WTC11 (cell line): Measurements from ENCODE around the gene TSSC4. TPM values are rescaled to one million over a fixed set of nuclear protein-coding genes. Genes with fewer than 3 reads are reported as not detected.

ENCODE experiments used
- ATAC-seq: fragments of 200-7000 bp; cut with Tn5 transposase; 2 replicates; pipeline ENCODE4 v1.10.0; 2021; ENCODE audit warnings: mild to moderate bottlenecking, moderate library complexity
- CTCF ChIA-PET: fragments of 300-600 bp; sonication (Branson Sonifier 250); formaldehyde crosslinking; loops from one replicate; lab custom pipeline; 2021; ENCODE audit warnings: antibody characterized with exemption; lab: Charles Lee
- POLR2A ChIA-PET: fragments of 350-600 bp; sonication (Branson Sonifier 250); formaldehyde crosslinking; loops from one replicate; lab custom pipeline; 2021; ENCODE audit warnings: antibody characterized with exemption; lab: Charles Lee
- DNase-seq: peaks from one replicate; pipeline ENCODE4 v3.0.0; 2021; ENCODE audit warnings: low spot score
- H3K27ac Mint-ChIP-seq: 2 replicates; pipeline ENCODE4 v1.8.0; 2021; ENCODE audit warnings: mixed read lengths
- H3K27me3 Mint-ChIP-seq: 2 replicates; pipeline ENCODE4 v1.8.0; 2021; ENCODE audit warnings: low read depth, mild to moderate bottlenecking, moderate library complexity, mixed read lengths
- H3K36me3 Mint-ChIP-seq: 2 replicates; pipeline ENCODE4 v1.8.0; 2021; ENCODE audit warnings: mixed read lengths
- H3K4me1 Mint-ChIP-seq: 2 replicates; pipeline ENCODE4 v1.8.0; 2022; ENCODE audit warnings: mixed read lengths
- H3K4me3 Mint-ChIP-seq: 2 replicates; pipeline ENCODE4 v1.8.0; 2021; ENCODE audit warnings: mild to moderate bottlenecking, moderate library complexity, mixed read lengths
- H3K9me3 Mint-ChIP-seq: 2 replicates; pipeline ENCODE4 v1.8.0; 2021; ENCODE audit warnings: mixed read lengths
- GABPB1 ChIP-seq: sonication (generic); formaldehyde crosslinking; IDR thresholded peaks from 2 replicates; pipeline ENCODE4 v1.8.1; 2023; ENCODE audit warnings: mild to moderate bottlenecking, missing genetic modification reagents
- JUN ChIP-seq: sonication (generic); formaldehyde crosslinking; IDR thresholded peaks from 2 replicates; pipeline ENCODE4 v1.8.0; 2023; ENCODE audit warnings: mild to moderate bottlenecking, missing genetic modification reagents
- KAT7 ChIP-seq: sonication (generic); formaldehyde crosslinking; IDR thresholded peaks from 2 replicates; pipeline ENCODE4 v1.8.1; 2023; ENCODE audit warnings: missing genetic modification reagents, mild to moderate bottlenecking, borderline replicate concordance
- MXD4 ChIP-seq: fragments of 250-450 bp; sonication (Bioruptor Pico); IDR thresholded peaks from 2 replicates; pipeline ENCODE4 v1.8.0; 2021; ENCODE audit warnings: mild to moderate bottlenecking, moderate library complexity, borderline replicate concordance
- NFATC4 ChIP-seq: fragments of 250-450 bp; sonication (Bioruptor Pico); IDR thresholded peaks from 2 replicates; pipeline ENCODE4 v1.9.0; 2021; ENCODE audit warnings: mild to moderate bottlenecking
- NR2C2 ChIP-seq: sonication (generic); formaldehyde crosslinking; IDR thresholded peaks from 2 replicates; pipeline ENCODE4 v1.8.0; 2022; ENCODE audit warnings: mild to moderate bottlenecking, missing genetic modification reagents
- RELA ChIP-seq: sonication (generic); formaldehyde crosslinking; IDR thresholded peaks from 2 replicates; pipeline ENCODE4 v1.8.1; 2022; ENCODE audit warnings: missing genetic modification reagents, mild to moderate bottlenecking, borderline replicate concordance
- TEAD1 ChIP-seq: sonication (generic); formaldehyde crosslinking; IDR thresholded peaks from 2 replicates; pipeline ENCODE4 v1.8.0; 2022; ENCODE audit warnings: mild to moderate bottlenecking, missing genetic modification reagents
- ZNF317 ChIP-seq: sonication (generic); formaldehyde crosslinking; IDR thresholded peaks from 2 replicates; pipeline ENCODE4 v1.8.1; 2023; ENCODE audit warnings: low read depth, mild to moderate bottlenecking, moderate library complexity, missing genetic modification reagents, borderline replicate concordance
- ZNF396 ChIP-seq: fragments of 250-450 bp; sonication (Bioruptor Pico); IDR thresholded peaks from 2 replicates; pipeline ENCODE4 v1.8.0; 2021; ENCODE audit warnings: mild to moderate bottlenecking, moderate library complexity, borderline replicate concordance
- total RNA-seq: library from RNA; stranded (reverse); gene quantifications from 3 replicates; pipeline ENCODE4 v1.2.3, GENCODE V29; 2021
- TF ChIP-seq, protein P1 (sequence below): sonication (generic); formaldehyde crosslinking; IDR thresholded peaks from 2 replicates; pipeline ENCODE4 v1.8.1; 2023; ENCODE audit warnings: mild to moderate bottlenecking, missing genetic modification reagents, borderline replicate concordance
- TF ChIP-seq, protein P2 (sequence below): fragments of 250-450 bp; sonication (Bioruptor Pico); IDR thresholded peaks from 2 replicates; pipeline ENCODE4 v1.9.0; 2021; ENCODE audit warnings: mild to moderate bottlenecking
- TF ChIP-seq, protein P3 (sequence below): sonication (generic); formaldehyde crosslinking; IDR thresholded peaks from 2 replicates; pipeline ENCODE4 v1.8.0; 2022; ENCODE audit warnings: mild to moderate bottlenecking, missing genetic modification reagents
- TF ChIP-seq, protein P4 (sequence below): sonication (generic); formaldehyde crosslinking; IDR thresholded peaks from 2 replicates; pipeline ENCODE4 v1.8.1; 2022; ENCODE audit warnings: mild to moderate bottlenecking, missing genetic modification reagents, moderate library complexity, borderline replicate concordance
- TF ChIP-seq, protein P5 (sequence below): sonication (generic); formaldehyde crosslinking; IDR thresholded peaks from 2 replicates; pipeline ENCODE4 v1.8.0; 2023; ENCODE audit warnings: missing genetic modification reagents
- TF ChIP-seq, protein P6 (sequence below): sonication (generic); formaldehyde crosslinking; IDR thresholded peaks from 2 replicates; pipeline ENCODE4 v1.8.1; 2023; ENCODE audit warnings: mild to moderate bottlenecking, missing genetic modification reagents, moderate library complexity
- TF ChIP-seq, protein P7 (sequence below): fragments of 250-450 bp; sonication (Bioruptor Pico); IDR thresholded peaks from 2 replicates; pipeline ENCODE4 v1.9.0; 2021; ENCODE audit warnings: mild to moderate bottlenecking
- TF ChIP-seq, protein P8 (sequence below): fragments of 250-450 bp; sonication (Bioruptor Pico); conservative IDR thresholded peaks from 2 replicates; pipeline ENCODE4 v1.9.0; 2021; ENCODE audit warnings: mild to moderate bottlenecking

Gene TSSC4
- total RNA-seq, 1 experiment from 2014 or later: 41.4 TPM

DNA sequence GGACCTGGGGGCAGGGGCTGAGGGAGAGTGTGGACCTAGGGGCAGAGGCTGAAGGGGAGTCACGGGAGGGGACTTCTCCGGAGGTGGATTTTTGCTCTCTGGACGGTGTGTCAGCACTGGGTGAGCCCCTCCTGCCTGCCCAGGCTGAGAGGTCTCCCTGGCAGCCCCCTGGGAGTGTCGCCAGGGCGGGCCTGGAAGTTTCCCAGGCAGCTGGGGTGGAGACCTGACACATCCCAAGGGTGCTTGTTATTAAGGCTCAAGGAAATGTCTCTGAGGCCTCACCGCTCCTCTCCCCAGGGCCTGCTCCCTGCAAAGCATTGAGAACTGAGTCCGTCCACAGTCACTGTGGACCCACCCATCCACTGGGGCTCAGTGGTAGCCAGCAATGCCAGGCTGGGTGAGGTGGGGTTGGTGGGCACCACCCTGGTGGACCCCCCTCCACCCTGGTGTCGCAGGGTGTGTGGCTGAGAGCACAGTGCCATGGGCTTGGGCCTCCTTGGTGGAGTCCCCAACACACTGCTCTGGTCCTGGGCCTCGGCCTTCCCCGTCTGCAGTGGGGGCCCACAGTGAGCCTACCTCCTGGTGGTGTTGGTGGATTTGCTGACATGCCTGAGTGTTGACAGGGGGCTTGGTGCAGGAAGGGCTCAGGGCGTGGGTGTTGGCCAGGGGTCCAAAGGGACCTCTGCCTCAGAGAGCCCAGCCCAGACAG is 20.9 kb upstream of the TSSC4 start (continued):
- TF ChIP-seq, protein P1, sequence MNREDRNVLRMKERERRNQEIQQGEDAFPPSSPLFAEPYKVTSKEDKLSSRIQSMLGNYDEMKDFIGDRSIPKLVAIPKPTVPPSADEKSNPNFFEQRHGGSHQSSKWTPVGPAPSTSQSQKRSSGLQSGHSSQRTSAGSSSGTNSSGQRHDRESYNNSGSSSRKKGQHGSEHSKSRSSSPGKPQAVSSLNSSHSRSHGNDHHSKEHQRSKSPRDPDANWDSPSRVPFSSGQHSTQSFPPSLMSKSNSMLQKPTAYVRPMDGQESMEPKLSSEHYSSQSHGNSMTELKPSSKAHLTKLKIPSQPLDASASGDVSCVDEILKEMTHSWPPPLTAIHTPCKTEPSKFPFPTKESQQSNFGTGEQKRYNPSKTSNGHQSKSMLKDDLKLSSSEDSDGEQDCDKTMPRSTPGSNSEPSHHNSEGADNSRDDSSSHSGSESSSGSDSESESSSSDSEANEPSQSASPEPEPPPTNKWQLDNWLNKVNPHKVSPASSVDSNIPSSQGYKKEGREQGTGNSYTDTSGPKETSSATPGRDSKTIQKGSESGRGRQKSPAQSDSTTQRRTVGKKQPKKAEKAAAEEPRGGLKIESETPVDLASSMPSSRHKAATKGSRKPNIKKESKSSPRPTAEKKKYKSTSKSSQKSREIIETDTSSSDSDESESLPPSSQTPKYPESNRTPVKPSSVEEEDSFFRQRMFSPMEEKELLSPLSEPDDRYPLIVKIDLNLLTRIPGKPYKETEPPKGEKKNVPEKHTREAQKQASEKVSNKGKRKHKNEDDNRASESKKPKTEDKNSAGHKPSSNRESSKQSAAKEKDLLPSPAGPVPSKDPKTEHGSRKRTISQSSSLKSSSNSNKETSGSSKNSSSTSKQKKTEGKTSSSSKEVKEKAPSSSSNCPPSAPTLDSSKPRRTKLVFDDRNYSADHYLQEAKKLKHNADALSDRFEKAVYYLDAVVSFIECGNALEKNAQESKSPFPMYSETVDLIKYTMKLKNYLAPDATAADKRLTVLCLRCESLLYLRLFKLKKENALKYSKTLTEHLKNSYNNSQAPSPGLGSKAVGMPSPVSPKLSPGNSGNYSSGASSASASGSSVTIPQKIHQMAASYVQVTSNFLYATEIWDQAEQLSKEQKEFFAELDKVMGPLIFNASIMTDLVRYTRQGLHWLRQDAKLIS (CRISPR knock-in tag): no peak
- TF ChIP-seq ZNF317 (CRISPR knock-in tag) (no peak), JUN (CRISPR knock-in tag) (no peak)

DNA sequence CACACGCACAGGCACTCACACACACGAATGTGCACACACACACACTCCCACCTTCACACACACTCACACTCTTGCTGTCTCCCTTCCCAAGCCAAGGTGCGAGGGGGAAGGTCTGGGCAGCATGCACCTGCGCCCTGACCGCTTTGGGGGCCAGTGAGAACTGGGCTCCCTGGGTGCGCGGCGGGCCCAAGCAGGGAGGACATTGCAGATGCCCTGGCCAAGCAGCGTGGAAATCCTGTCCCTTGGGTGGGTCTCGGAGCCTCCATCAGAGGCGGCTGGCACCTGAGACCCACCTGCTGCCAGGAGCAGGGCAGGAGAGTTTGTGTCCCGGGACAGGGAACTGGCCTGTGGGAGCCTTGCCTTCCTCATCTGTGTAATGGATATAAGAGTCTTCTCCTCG is 20.2 kb upstream of the TSSC4 start:
- peak overlapping the region; percentile 53; the same call in 1 of the 2 replicates for H3K27ac Mint-ChIP-seq
- POLR2A ChIA-PET: no interaction called here

DNA sequence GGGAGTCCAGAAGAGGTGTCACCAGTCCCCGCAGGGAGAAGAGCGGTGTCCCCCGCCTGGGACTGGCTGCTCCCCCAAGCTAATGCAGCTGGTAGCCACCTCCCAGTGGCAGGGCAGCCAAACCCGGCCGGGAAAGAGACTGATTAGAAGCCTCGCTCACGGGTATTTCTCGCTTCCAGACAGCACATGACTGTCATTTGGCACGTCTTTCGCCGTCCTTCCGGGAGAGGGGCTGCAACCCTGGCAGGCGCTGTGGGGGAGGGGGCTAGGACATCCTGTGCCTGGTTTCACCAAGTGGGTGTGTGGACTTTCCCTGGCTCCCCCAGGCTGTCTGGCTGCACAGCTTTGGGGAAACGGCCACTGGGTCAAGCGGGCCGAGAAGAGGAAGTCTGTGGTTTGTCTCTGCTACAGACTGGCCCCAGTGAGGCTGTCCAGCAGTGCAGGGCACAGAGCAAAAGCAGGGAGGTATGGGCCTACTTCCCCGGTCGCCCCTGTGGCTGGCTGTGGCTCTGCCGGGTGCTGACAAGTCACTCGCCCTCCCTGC is 19.7 kb upstream of the TSSC4 start:
- Mint-ChIP-seq H3K9me3 (no peaks in the 10 kb centered on the region), H3K27me3 (peaks cover 6% of the 10 kb centered on the region), H3K4me3 (no peak overlapping the region; the same call in 1 of the 2 replicates), H3K36me3 (peaks cover 3% of the 10 kb centered on the region; the same call in 1 of the 2 replicates), H3K4me1 (peaks cover 24% of the 10 kb centered on the region), H3K27ac (peak overlapping the region; percentile 53; the same call in 1 of the 2 replicates)
- ChIA-PET CTCF (interaction anchor here (4.3 kb wide), 1 partner anchor 40 kb away, joined by 23 read pairs; no protein-coding TSS in a partner anchor), POLR2A (no interaction called here)
- no peak for ATAC-seq
- no peak for DNase-seq
- TF ChIP-seq NR2C2 (CRISPR knock-in tag) (no peak), GABPB1 (CRISPR knock-in tag) (no peak), ZNF396 (CRISPR knock-in tag) (no peak), RELA (CRISPR knock-in tag) (no peak), TEAD1 (CRISPR knock-in tag) (no peak), KAT7 (CRISPR knock-in tag) (no peak), NFATC4 (no peak)
- TF ChIP-seq, protein P2, sequence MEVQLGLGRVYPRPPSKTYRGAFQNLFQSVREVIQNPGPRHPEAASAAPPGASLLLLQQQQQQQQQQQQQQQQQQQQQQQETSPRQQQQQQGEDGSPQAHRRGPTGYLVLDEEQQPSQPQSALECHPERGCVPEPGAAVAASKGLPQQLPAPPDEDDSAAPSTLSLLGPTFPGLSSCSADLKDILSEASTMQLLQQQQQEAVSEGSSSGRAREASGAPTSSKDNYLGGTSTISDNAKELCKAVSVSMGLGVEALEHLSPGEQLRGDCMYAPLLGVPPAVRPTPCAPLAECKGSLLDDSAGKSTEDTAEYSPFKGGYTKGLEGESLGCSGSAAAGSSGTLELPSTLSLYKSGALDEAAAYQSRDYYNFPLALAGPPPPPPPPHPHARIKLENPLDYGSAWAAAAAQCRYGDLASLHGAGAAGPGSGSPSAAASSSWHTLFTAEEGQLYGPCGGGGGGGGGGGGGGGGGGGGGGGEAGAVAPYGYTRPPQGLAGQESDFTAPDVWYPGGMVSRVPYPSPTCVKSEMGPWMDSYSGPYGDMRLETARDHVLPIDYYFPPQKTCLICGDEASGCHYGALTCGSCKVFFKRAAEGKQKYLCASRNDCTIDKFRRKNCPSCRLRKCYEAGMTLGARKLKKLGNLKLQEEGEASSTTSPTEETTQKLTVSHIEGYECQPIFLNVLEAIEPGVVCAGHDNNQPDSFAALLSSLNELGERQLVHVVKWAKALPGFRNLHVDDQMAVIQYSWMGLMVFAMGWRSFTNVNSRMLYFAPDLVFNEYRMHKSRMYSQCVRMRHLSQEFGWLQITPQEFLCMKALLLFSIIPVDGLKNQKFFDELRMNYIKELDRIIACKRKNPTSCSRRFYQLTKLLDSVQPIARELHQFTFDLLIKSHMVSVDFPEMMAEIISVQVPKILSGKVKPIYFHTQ: no peak
- TF ChIP-seq, protein P3, sequence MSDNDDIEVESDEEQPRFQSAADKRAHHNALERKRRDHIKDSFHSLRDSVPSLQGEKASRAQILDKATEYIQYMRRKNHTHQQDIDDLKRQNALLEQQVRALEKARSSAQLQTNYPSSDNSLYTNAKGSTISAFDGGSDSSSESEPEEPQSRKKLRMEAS: no peak
- TF ChIP-seq, protein P4, sequence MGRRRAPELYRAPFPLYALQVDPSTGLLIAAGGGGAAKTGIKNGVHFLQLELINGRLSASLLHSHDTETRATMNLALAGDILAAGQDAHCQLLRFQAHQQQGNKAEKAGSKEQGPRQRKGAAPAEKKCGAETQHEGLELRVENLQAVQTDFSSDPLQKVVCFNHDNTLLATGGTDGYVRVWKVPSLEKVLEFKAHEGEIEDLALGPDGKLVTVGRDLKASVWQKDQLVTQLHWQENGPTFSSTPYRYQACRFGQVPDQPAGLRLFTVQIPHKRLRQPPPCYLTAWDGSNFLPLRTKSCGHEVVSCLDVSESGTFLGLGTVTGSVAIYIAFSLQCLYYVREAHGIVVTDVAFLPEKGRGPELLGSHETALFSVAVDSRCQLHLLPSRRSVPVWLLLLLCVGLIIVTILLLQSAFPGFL (CRISPR knock-in tag): no peak
- TF ChIP-seq, protein P5, sequence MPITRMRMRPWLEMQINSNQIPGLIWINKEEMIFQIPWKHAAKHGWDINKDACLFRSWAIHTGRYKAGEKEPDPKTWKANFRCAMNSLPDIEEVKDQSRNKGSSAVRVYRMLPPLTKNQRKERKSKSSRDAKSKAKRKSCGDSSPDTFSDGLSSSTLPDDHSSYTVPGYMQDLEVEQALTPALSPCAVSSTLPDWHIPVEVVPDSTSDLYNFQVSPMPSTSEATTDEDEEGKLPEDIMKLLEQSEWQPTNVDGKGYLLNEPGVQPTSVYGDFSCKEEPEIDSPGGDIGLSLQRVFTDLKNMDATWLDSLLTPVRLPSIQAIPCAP (CRISPR knock-in tag): no peak
- TF ChIP-seq, protein P6, sequence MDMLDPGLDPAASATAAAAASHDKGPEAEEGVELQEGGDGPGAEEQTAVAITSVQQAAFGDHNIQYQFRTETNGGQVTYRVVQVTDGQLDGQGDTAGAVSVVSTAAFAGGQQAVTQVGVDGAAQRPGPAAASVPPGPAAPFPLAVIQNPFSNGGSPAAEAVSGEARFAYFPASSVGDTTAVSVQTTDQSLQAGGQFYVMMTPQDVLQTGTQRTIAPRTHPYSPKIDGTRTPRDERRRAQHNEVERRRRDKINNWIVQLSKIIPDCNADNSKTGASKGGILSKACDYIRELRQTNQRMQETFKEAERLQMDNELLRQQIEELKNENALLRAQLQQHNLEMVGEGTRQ (CRISPR knock-in tag): no peak
- TF ChIP-seq, protein P7, sequence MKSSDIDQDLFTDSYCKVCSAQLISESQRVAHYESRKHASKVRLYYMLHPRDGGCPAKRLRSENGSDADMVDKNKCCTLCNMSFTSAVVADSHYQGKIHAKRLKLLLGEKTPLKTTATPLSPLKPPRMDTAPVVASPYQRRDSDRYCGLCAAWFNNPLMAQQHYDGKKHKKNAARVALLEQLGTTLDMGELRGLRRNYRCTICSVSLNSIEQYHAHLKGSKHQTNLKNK (CRISPR knock-in tag): no peak
- TF ChIP-seq, protein P8, sequence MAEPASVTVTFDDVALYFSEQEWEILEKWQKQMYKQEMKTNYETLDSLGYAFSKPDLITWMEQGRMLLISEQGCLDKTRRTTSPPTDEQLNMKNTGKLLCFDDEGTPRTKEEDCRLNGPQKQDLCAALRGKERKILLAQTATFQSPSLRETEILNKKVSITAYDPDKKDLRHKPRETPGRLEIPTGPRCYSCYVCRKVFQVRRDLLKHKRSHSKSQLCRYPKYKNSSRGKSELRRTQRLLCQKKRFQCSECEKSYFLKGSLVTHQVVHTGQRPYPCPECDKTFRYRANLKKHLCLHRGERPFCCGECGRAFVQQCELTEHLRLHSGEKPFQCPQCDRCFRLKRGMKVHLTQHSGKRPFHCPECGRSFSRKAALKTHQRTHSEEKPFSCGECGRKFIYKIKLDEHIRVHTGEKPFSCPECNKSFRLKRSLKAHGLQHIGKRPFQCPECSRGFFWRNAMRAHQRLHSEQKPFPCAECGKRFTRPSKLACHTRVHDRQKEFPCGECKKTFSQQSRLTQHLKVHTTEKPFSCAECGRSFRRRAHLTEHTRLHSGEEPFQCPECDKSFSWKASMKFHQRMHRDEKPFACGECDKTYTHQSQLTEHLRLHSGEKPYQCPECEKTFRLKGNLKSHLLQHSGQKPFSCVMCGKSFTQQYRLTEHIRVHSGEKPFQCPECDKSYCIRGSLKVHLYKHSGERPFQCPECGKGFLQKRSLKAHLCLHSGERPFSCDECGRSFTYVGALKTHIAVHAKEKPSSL (CRISPR knock-in tag): no peak

More for the DNA sequence above, 20.2 kb upstream of the TSSC4 start:
- no peak for TF ChIP-seq KAT7 (CRISPR knock-in tag)
- no peak for TF ChIP-seq MXD4 (CRISPR knock-in tag)
- H3K9me3 Mint-ChIP-seq: no peaks in the 10 kb centered on the region
- DNase-seq (no peak), ATAC-seq (no peak)
- H3K36me3 Mint-ChIP-seq: peaks cover 3% of the 10 kb centered on the region; the same call in 1 of the 2 replicates
- H3K4me3 Mint-ChIP-seq: no peak overlapping the region; the same call in 1 of the 2 replicates
- H3K27me3 Mint-ChIP-seq: peaks cover 6% of the 10 kb centered on the region
- CTCF ChIA-PET: no interaction called here
- peaks cover 24% of the 10 kb centered on the region for H3K4me1 Mint-ChIP-seq
